Esophagus (tissue), 2 donors: ENCODE measurements around the gene SIM1. TPM values are rescaled to one million over a fixed set of nuclear protein-coding genes. Genes with fewer than 3 reads are reported as not detected.

Source experiments
- H3K27ac ChIP-seq, 2 donors: one replicate each; pipeline ENCODE4 v1.5.1; 2013; ENCODE audit warnings: low read depth in 2 of 2, mild to moderate bottlenecking in 2 of 2, inconsistent platforms in 1 of 2, low read length in 1 of 2, moderate library complexity in 1 of 2
- H3K27me3 ChIP-seq, 2 donors: one replicate each; pipeline ENCODE4 v1.6.1; 2013; ENCODE audit warnings: low read length in 2 of 2, control low read depth in 1 of 2, mild to moderate bottlenecking in 1 of 2; ENCODE audit not compliant: insufficient read depth in 2 of 2, control insufficient read depth in 1 of 2
- H3K36me3 ChIP-seq, 2 donors: one replicate each; pipeline ENCODE4 v1.6.1; 2013; ENCODE audit warnings: low read length in 1 of 2; ENCODE audit not compliant: control insufficient read depth in 2 of 2, insufficient read depth in 2 of 2
- H3K4me1 ChIP-seq, 2 donors: one replicate each; pipeline ENCODE4 v1.6.1; 2013; ENCODE audit warnings: low read length in 1 of 2; ENCODE audit not compliant: control insufficient read depth in 2 of 2, insufficient read depth in 2 of 2
- H3K4me3 ChIP-seq, 2 donors: one replicate each; pipeline ENCODE4 v1.5.1; 2013; ENCODE audit warnings: low read length in 2 of 2, mild to moderate bottlenecking in 2 of 2, low read depth in 1 of 2, moderate library complexity in 1 of 2
- H3K9me3 ChIP-seq, 2 donors: one replicate each; pipeline ENCODE4 v1.6.1; 2013; ENCODE audit warnings: mild to moderate bottlenecking in 2 of 2, low read depth in 1 of 2, low read length in 1 of 2, moderate library complexity in 1 of 2; ENCODE audit not compliant: control insufficient read depth in 2 of 2, insufficient read depth in 1 of 2
- WGBS, 2 donors: extraction: QIAGEN DNeasy Blood & Tissue Kit; methylation state at CpG; one replicate each; pipeline ENCODE4 v1.1.7; 2013; 5-methylcytosine and 5-hydroxymethylcytosine counted together
- polyA plus RNA-seq, 2 donors: library from polyadenylated mRNA; stranded (reverse); fragments of 200-250 nt; gene quantifications; one replicate each; pipeline ENCODE4 v1.2.3, GENCODE V29; 2013
- donor health status: healthy with polysubstance abuse.
- donor health status: Bipolar disorder and iron deficiency.

SIM1 gene
- polyA plus RNA-seq, 2 donors, result not detected

DNA sequence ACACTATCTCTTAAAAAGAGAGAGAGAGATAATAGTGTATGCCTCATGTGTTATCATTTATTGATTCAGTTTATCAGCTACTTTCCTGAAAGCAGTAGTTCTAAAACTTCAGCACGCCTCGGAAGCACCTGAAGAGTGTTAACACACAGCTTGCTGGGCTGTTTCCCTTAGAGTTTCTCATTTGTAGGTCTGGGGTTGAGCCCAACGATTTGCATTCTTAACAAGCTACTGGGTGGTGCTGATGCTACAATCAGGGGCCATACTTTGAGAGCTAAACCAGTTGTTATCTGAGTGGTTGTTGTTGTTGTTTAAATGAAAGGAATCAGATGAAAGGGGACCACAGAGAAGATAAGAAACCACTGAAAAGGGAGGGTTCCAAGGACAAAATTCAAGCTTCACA lies 32.6 kb downstream of the SIM1 start:
- WGBS, 2 donors, result 47 to 56% methylated on average over 3 of the region's 3 CpGs
- Histone ChIP-seq H3K36me3 (no peaks in the 10 kb centered on the region), H3K9me3 (no peaks in the 10 kb centered on the region)

DNA sequence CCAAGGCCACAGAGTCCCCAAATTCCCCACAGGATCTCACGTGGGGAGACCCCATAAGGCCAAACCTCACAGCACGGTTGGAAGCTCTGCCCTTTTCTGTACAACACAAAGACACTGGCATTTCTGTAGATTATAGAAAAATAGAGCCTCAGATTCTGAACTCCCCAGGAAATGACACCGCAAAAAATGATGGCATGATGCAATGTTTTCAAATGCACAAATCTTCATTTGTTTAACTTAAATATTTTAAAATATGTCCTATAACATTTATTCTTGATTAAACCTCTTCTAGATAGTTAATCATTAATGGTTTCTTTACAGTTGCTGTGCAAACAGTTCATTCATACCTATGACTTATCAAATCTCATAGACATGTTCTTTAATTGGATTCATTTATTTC lies 33.8 kb downstream of the SIM1 start:
- WGBS, 2 donors, result 45 to 53% methylated on average over 3 of the region's 3 CpGs

More for the DNA sequence above, 32.6 kb downstream of the SIM1 start:
- no peak overlapping the region for H3K27ac ChIP-seq
- H3K4me3 ChIP-seq, result no peak overlapping the region
- H3K27me3 ChIP-seq, result no peaks in the 10 kb centered on the region
- H3K4me1 ChIP-seq, result no peaks in the 10 kb centered on the region

DNA sequence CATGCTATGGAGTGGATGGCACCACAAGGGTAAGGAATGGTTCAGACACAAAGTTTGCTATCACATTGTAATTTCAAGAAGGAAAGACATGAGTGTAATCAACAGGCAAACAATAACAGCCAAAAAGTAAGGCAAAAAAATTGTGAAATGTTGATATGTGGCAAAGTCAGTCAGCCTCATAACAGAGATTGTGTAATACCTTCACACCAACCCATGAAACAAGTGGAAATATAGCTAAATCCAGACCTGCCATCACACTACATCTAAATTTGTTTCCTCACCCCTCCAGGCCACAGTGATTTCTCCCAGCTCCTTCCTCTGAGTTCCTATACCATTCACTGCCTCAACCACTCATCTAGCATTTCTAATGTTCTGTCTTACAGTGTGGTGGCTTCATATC lies 37.3 kb downstream of the SIM1 start:
- H3K36me3 ChIP-seq, result no peaks in the 10 kb centered on the region
- H3K27ac ChIP-seq, result no peak overlapping the region
- H3K4me1 ChIP-seq, result no peaks in the 10 kb centered on the region
- H3K27me3 ChIP-seq, result no peaks in the 10 kb centered on the region
- H3K4me3 ChIP-seq, result no peak overlapping the region
- no peaks in the 10 kb centered on the region for H3K9me3 ChIP-seq

More for the DNA sequence above, 33.8 kb downstream of the SIM1 start:
- Histone ChIP-seq H3K36me3 (no peaks in the 10 kb centered on the region), H3K27ac (no peak overlapping the region), H3K4me3 (no peak overlapping the region), H3K27me3 (no peaks in the 10 kb centered on the region), H3K9me3 (no peaks in the 10 kb centered on the region), H3K4me1 (no peaks in the 10 kb centered on the region)

DNA sequence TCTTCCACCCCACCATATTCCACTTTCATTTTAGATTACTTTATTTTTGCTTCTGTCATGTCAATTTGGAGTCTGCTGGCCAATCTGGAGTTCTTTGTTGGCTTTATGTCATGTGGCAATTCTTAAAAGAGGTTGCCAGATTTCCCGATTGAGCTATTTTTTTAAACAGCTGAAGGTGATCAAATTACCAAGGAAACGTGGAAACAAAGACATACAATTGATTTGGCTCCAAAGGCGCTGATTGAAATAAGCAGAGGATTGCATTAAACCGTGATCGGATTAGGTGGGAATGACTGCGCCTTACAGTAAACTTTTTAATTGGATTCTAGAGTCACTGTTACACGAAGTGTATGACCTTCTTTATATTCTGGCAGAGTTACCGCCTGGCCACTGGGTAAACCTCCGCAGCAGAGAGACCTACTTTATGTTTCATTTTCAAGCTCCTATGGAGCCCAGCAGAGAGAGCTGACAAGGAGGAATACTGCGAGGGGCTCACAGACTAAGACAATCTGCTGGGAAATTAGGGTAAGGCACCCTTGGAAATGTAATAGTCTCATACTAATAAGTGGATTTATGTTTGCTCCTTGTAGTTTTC lies 37.9 kb downstream of the SIM1 start:
- no peak overlapping the region for H3K4me3 ChIP-seq
- H3K4me1 ChIP-seq, result no peaks in the 10 kb centered on the region
- no peaks in the 10 kb centered on the region for H3K27me3 ChIP-seq
- WGBS, 2 donors, result 73 to 76% methylated on average over 10 of the region's 10 CpGs
- no peaks in the 10 kb centered on the region for H3K36me3 ChIP-seq
- no peaks in the 10 kb centered on the region for H3K9me3 ChIP-seq
- no peak overlapping the region for H3K27ac ChIP-seq

DNA sequence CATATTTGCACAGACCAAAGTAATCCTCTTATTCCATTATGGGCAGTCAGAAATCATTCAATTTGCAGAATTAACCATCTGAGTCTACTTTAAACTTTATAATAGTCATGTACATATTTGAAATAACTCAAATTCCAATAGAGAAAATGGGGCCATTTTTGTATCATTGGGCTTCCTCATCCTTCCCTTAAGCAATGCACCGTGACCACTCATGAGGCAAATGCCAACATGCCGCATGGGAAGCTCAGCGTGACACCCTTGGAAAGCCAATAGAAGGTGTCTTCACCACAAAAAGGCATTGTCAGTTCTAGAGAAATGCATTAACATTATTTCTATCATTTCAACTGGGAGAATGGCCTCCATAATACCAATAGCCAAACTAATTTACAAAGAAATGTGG lies 38.5 kb downstream of the SIM1 start:
- no peaks in the 10 kb centered on the region for H3K27me3 ChIP-seq
- H3K36me3 ChIP-seq, result no peaks in the 10 kb centered on the region
- H3K4me1 ChIP-seq, result no peaks in the 10 kb centered on the region
- 90 to 95% methylated on average over 3 of the region's 3 CpGs for WGBS, 2 donors
- H3K9me3 ChIP-seq, result no peaks in the 10 kb centered on the region
- no peak overlapping the region for H3K27ac ChIP-seq
- no peak overlapping the region for H3K4me3 ChIP-seq

DNA sequence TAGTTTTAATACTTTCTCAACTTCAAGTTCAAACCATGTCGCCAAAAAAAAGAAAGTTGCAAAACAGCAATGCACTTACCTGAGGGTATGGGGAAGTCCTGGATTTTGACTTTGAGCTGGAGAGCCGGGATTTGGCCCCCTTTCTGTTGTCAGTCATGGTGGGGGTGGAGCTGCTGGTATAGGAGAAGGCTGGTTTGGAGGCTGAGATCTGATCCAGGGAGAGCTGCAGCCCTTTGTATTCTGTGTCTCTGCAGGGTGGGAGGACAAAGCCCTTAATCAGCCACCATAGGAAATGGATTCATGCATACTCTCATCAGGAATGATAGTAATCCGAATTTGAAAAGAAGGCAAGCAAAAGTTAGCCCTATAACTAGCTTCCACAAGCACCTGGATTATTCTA lies 44.0 kb downstream of the SIM1 start:
- no peak overlapping the region for H3K4me3 ChIP-seq
- H3K9me3 ChIP-seq, result no peaks in the 10 kb centered on the region
- no peak overlapping the region for H3K27ac ChIP-seq
- H3K27me3 ChIP-seq, result no peaks in the 10 kb centered on the region
- 30 to 42% methylated on average over 3 of the region's 3 CpGs for WGBS, 2 donors
- no peaks in the 10 kb centered on the region for H3K4me1 ChIP-seq
- H3K36me3 ChIP-seq, result no peaks in the 10 kb centered on the region

DNA sequence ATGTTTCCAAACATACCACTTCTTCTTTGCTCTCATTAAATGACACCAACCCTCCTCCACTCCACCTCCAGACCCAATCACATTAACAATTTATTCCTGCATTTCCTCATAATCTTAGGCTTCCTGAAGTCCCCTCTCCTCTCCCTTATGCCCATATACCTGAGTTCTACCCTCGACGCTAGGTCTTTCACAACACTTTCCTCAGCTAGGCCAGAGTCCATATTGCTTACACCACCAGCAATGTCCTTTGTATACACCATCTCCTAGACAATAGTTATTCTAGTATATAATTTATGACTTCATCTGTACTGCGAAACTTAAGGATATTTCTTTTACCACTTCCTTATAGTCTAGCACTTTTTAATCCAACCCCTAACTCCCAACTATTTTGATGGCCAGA lies 47.7 kb downstream of the SIM1 start:
- no peak overlapping the region for H3K27ac ChIP-seq

DNA sequence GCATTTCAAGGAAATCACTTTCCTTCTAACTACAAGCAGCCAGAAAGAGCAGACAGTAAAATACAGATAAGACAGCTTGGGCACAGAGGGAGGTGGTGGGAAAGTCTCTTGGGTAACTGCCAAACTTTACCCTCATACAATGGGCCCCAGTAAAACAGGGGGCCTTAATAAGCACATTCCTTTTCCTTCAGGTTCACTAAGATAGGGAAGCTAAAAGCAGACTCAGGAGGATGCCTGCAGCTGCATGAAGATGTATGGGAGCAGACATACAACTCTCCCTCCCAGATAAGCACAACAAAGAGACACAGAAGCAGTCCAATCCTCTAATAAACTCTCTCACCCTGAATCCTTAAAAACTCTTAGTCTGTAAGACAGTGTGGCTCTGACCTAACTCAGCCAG lies 49.0 kb downstream of the SIM1 start:
- H3K27me3 ChIP-seq, result no peaks in the 10 kb centered on the region
- no peak overlapping the region for H3K4me3 ChIP-seq
- no peaks in the 10 kb centered on the region for H3K36me3 ChIP-seq
- H3K27ac ChIP-seq, result no peak overlapping the region
- H3K4me1 ChIP-seq, result no peaks in the 10 kb centered on the region
- H3K9me3 ChIP-seq, result no peaks in the 10 kb centered on the region

More for the DNA sequence above, 47.7 kb downstream of the SIM1 start:
- Histone ChIP-seq H3K4me1 (no peaks in the 10 kb centered on the region), H3K4me3 (no peak overlapping the region), H3K36me3 (no peaks in the 10 kb centered on the region), H3K27me3 (no peaks in the 10 kb centered on the region), H3K9me3 (no peaks in the 10 kb centered on the region)
- 82 to 86% methylated on average over 3 of the region's 3 CpGs for WGBS, 2 donors

DNA sequence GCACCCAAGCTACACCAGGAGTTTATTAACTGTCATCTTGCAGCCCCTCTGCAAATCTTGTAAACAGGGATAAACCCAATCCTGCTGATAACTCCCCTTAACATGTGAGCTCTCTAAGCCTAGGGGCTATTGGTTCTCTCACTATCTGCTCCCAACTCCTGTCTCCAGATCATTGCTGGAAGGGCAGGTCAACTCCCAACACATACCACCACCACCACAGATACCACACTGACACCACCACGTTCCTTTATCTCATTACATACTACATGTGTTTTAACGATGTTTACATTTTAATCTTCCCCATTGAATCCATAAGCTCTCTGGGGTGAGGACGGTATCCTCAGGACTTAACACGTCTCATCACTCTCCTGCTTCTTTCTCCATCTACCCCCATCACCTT lies 51.8 kb downstream of the SIM1 start:
- H3K36me3 ChIP-seq, result no peaks in the 10 kb centered on the region
- H3K27me3 ChIP-seq, result no peaks in the 10 kb centered on the region
- WGBS, 2 donors, result 76 to 80% methylated on average over 4 of the region's 4 CpGs
- H3K27ac ChIP-seq, result no peak overlapping the region
- H3K4me3 ChIP-seq, result no peak overlapping the region
- H3K4me1 ChIP-seq, result no peaks in the 10 kb centered on the region
- no peaks in the 10 kb centered on the region for H3K9me3 ChIP-seq

DNA sequence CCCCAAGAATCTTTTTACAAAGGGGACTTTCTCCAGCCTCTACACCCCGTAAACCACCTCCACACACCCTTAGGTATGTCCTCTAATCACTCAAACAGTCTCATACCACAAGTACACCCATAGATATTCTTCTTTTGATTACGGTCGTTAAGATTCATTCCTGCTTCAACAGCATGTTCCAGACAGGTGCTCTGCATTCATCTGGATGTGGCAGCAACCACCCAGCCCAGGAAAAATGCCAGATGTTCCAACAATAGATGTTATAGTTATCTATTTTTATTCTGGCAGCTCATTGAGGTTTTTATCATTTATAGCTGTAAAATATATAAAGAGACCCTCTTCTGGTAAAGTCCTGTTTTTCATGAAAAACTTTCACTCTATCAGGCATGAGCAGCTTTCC lies 60.7 kb downstream of the SIM1 start:
- Histone ChIP-seq H3K36me3 (no peaks in the 10 kb centered on the region), H3K27ac (no peak overlapping the region), H3K27me3 (no peaks in the 10 kb centered on the region), H3K4me1 (no peaks in the 10 kb centered on the region), H3K4me3 (no peak overlapping the region), H3K9me3 (no peaks in the 10 kb centered on the region)
- 52 to 63% methylated on average over 3 of the region's 3 CpGs for WGBS, 2 donors
